HG02981 (cell line): ENCODE results near the gene SHC1.
A peak's percentile ranks its signal among the peaks of the same experiment; 100 is the strongest.

ENCODE experiments used
- ATAC-seq: cut with Tn5 transposase; IDR thresholded peaks from one replicate; pipeline ENCODE4 v1.9.1; 2021; ENCODE audit warnings: mild to moderate bottlenecking, moderate library complexity; ENCODE audit not compliant: unreplicated experiment

The SHC1 gene

DNA sequence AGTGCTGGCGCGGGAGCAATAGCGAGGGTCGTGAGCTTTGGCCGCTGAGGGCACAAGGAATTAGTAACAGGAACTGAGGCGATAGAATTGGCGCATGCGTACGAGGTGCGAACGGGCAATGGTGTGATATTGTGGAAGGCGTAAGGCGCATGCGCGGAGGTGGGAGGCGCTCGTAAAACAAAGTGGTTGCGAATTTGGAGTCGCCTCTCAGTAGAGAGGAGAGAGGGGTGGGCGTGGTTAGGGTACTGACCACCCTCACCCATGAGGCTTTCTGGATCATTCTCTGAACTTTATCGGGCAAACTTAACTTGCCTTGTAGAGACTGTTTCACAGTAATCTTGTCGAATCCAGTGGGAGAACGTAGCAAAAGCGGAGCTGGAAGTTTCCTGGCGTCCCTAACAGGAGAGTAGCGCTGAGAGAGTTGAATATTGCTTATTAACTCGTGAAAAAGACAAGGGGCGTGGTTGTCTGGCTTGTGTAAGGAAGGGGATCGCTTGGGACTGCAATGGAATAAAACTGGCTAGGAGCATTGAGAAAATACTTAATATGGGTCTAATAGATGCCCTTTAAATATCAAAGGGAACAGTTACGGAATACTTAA is 4.4 kb upstream of the SHC1 start:
- ATAC-seq = peak; percentile 35

DNA sequence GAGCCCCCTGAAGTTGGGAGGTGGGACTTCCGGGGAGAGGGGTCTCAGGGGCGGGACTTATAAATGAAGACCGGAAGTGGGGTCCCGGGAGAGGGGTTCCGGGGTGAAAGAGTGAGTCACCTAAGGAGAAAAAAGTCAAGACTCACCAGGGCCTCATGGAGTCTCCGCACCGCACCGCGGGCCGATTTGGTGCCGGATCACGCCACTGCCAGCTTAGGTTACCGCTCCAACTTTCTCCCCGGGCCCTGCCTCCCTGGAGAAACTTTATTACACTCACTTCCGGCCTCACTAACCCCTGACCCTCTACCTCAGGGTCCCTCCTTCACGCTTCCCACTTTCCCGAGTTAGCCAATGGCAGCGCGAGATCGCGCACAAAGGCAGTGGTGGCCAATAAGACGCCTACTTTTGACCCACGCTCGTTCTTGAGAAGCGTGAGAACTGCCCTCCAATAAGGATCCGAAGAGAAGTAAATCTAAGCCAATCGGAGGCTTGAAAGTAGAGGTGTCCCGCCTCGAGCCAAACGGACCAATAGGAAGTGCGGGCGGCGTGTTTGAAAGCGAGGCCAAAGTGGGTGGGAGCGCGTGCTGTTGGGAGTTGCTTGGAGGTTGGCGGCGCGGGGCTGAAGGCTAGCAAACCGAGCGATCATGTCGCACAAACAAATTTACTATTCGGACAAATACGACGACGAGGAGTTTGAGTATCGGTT is 3.7 kb upstream of the SHC1 start, which contains the start of gene CKS1B:
Gene CKS1B, plus strand, starts transcription at position 580 of the 706 bp plus-strand sequence. Its CDS starts 65 bp downstream, at position 645.
- ATAC-seq = peak; percentile 78

DNA sequence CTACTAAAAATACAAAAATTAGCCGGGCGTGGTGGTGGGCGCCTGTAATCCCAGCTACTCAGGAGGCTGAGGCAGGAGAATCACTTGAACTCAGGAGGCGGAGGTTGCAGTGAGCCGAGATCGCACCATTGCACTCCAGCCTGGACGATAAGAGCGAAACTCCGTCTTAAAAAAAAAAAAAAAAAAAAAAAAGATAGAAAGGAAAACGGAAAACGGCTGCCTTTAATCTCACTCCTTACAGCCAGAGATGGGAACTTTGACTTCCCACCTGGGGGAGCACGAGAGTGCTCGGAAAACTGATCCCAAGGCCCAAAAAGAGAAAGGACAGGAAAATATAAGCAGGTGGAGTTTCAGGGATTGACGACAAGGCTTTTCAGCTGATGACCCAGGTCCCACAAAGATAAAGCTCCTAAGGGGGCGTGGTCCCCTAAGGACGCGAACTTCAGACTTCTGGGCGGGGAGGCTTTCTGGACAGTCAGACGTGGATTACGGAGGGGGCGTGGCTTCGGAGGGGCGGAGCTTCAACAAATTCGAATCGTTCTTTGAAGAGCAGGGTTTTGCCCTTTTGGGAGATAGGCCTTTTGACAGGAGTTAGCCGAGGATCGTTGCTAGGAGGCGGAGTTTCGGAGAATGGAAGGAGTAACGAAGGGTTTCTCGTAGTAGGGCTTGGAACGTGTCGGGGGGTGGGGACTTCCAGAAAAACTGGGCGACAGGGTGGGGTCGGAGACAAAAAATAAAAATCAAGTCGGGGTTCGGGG is 3.0 kb upstream of the SHC1 start:
- ATAC-seq = peak; percentile 18

DNA sequence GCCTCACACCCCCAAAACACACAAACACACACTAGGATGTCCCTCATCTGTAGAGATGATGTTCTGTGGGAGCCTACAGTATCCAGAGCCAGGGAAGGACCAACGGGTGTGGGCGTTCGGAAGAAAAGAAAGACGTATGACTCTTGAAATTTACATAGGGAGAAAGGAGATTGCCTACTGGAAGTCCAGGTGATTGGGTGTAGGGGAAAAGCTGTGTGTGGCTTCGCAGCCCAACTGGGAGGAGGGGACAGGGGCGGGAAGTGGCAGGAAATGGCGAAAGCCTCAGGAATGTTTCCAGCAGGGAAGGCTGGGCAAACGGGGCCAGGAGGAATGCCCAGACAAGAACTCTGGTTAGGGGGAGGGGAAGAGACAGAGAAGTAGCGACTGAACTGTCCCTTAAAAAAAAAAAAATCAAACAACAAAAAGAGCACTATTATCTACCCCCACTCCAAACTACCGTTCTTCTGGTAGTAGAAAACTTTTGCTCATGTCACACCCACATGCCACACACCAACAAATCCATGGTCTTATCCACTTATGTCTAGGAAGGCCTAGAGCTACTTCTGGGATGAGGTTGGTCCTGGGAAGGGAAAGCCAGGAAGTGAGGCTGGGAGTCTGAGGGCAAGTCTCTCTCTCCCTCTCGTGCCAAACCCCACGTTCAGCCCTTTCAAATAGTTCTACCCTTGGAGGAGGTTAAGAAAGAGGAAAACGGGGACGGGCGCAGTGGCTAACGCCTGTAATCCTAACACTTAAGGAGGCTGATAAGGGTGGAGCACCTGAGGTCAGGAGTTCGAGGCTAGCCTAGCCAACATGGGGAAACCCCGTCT is 2.2 kb upstream of the SHC1 start:
- no peak for ATAC-seq

DNA sequence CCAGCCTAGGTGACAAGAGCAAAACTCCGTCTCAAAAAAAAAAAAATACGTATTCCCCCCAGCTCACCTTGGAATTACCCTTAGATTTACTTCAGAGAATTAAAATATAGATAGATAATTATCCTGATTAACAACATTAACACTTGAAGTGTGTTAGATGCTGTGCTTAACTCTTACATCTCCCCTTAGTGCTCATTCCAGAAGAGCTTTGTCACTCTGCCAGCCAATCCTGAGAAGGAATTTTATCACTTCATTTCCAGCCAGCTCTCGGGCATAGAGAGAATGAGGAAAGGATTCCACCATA is 1.6 kb upstream of the SHC1 start:
- no peak for ATAC-seq

GRCh38 chr1:154971341-154971998 is 923 bp upstream of the SHC1 start:
- no peak for ATAC-seq

DNA sequence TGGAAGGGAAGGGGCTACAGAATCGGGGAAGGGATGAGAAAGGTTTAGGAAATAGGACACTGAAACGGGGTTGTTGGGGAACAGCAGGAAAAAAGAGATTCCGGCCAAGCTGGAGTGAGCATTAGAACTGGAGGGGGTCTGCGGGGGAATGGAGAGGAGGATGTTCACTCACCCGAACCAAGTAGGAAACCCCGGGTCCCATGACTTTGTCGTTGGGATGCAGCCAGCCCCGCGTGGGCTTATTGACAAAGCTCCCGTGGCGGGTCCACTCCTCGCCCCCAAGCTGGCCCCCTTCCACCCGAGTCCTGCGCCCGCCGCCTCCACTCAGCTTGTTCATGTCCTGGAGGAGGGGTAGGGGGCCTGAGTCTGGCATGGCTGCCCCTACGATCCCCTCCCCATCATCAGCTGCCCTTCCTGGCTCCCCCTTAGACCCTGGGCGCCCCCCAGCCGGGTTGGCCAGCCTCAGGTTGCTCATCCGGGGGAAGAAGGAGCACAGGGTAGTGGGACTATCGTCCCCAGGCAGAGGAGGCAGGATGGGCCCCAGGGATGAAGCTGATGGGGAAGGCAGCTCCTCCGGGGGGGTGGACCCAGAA is 591 bp downstream of the SHC1 start:
- ATAC-seq = no peak

GRCh38 chr1:154969246-154969645 is 1.3 kb downstream of the SHC1 start:
- no peak for ATAC-seq

GRCh38 chr1:154968731-154969130 is 1.8 kb downstream of the SHC1 start:
- no peak for ATAC-seq

- no peak for ATAC-seq
Observed at GRCh38 chr1:154967331-154967950, 3.1 kb downstream of the SHC1 start.

GRCh38 chr1:154966111-154966510 is 4.4 kb downstream of the SHC1 start:
- ATAC-seq = no peak

- ATAC-seq = no peak
Observed at GRCh38 chr1:154964359-154964758, 6.2 kb downstream of the SHC1 start.

DNA sequence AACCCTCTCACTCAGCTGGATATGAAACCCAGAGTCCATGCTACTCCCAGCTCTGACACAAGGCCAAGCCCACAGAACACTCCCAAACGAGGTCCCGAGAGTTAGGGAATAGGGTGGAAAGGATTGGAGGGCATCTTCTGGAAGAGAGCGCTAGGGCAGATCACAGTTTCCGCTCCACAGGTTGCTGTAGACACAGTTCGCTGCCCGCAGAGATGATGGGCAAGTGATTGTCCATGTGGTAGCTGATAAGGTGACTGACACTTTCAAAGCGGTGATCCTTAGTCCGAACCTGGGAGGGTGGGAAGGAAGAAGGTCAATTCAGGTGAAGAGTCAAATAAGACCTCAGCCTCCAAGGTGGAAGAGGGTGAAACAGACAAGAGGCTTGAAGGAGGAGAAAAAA is 6.9 kb downstream of the SHC1 start:
- ATAC-seq = no peak

GRCh38 chr1:154962795-154963330 is 7.7 kb downstream of the SHC1 start:
- ATAC-seq = no peak

GRCh38 chr1:154962156-154962749 is 8.3 kb downstream of the SHC1 start:
- ATAC-seq = no peak

GRCh38 chr1:154961207-154962155 is 9.1 kb downstream of the SHC1 start, which contains the start of gene PYGO2:
Gene PYGO2, minus strand, starts transcription at chr1:154961782. Its CDS starts 206 bp downstream, at chr1:154961576.
- peak; percentile 63 for ATAC-seq

DNA sequence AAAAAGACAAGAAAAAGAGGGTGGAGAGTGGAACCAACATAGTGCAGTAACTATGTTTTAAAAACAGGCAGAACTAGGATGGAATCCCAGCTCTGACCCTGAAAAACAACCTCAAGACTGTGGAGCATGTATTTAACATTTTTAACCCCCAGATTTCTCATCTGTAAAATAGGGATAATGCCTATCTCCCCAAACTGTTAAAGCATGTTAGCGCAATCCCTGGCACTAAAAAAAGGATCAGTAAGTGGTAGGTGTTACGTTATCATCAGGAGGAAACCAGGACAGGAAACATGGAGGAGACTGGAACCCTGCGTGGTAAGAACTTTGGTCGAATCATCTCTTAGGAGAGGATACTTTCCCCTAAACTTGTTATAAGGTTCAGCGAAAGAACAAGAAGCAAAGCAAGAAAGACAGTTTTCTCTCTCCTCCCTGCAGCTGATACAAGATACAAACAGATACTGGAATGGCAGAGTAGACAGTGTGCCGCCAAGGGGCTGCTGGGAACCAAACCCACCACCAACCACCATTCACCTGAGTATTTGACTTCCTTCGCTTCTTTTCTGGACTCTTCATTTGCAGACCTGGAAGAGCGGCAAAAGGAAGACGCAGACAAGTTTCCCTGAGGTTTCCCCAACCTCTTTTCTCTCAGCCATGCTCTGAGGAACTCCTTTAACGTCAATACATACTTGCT is 10.0 kb downstream of the SHC1 start:
- no peak for ATAC-seq
